ENCODE measurements around the gene PAK3.

PAK3 gene

GRCh38 chrX:111262086-111262485, 166.1 kb downstream of the PAK3 start:
- in situ Hi-C loops (cut with HindIII; ENCODE audit: low sequenced_read_pairs), result no loop called here
- H3K4me3 ChIP-seq (ENCODE audit: low read depth, low read length), result no peak overlapping the region
- no peak for DNase-seq (ENCODE audit: low read depth)
- TF ChIP-seq CTCF (IDR thresholded peaks at IDR 0.05; ENCODE audit: low read depth, low read length, missing control alignments), result no peak

GRCh38 chrX:111264385-111264784, 168.4 kb downstream of the PAK3 start:
- in situ Hi-C loops (cut with HindIII; ENCODE audit: low sequenced_read_pairs), result no loop called here
- no peak for TF ChIP-seq CTCF (IDR thresholded peaks at IDR 0.05; ENCODE audit: low read depth, low read length, missing control alignments)
- DNase-seq (ENCODE audit: low read depth), result no peak
- H3K4me3 ChIP-seq (ENCODE audit: low read depth, low read length), result no peak overlapping the region

DNA sequence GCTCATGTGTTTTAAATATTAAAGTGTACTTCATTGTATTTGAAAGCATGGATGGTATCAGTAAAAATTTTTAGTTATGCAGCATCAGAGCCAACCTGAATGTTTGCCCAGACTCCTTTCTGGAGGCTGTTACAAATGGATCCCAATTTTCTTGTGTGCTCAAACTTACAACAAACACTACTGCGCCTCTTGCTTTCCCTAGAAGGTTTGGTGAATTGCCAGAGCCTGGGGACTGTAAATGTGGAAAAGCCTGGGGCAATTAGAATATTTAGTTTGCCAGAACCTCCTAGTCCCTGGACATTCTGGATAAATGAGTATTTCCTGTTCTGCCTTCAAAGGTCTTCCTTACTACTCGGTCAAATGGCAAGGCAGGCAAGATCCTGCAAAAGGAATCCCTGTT, 169.5 kb downstream of the PAK3 start:
- no peak for DNase-seq (ENCODE audit: low read depth)
- no peak for TF ChIP-seq CTCF (IDR thresholded peaks at IDR 0.05; ENCODE audit: low read depth, low read length, missing control alignments)
- in situ Hi-C loops (cut with HindIII; ENCODE audit: low sequenced_read_pairs), result no loop called here
- no peak overlapping the region for H3K4me3 ChIP-seq (ENCODE audit: low read depth, low read length)

GRCh38 chrX:111268506-111268905, 172.5 kb downstream of the PAK3 start:
- in situ Hi-C loops (cut with HindIII; ENCODE audit: low sequenced_read_pairs), result no loop called here
- no peak for TF ChIP-seq CTCF (IDR thresholded peaks at IDR 0.05; ENCODE audit: low read depth, low read length, missing control alignments)
- no peak overlapping the region for H3K4me3 ChIP-seq (ENCODE audit: low read depth, low read length)
- no peak for DNase-seq (ENCODE audit: low read depth)

GRCh38 chrX:111270339-111270738, 174.3 kb downstream of the PAK3 start, which contains the start of gene CAPN6:
CAPN6 (minus strand) TSS chrX:111270483; CDS start chrX:111263936, 6,547 bp downstream.
- no peak for TF ChIP-seq CTCF (IDR thresholded peaks at IDR 0.05; ENCODE audit: low read depth, low read length, missing control alignments)
- H3K4me3 ChIP-seq (ENCODE audit: low read depth, low read length), result no peak within 1 kb of the TSS
- no peak for DNase-seq (ENCODE audit: low read depth)
- in situ Hi-C loops (cut with HindIII; ENCODE audit: low sequenced_read_pairs), result no loop called here

Data from astrocyte of the cerebellum (primary cell).